HUES48 (cell line): ENCODE results near the gene SCN1A.

ENCODE experiments used
- H3K27ac ChIP-seq: one replicate; pipeline ENCODE4 v1.7.0; 2013; ENCODE audit warnings: low read depth, low read length, inconsistent platforms
- H3K27me3 ChIP-seq: 2 replicates; pipeline ENCODE4 v1.6.1; 2013; ENCODE audit warnings: mild to moderate bottlenecking, low read length; ENCODE audit not compliant: control insufficient read depth, insufficient read depth
- H3K36me3 ChIP-seq: 2 replicates; pipeline ENCODE4 v1.6.1; 2013; ENCODE audit warnings: low read length; ENCODE audit not compliant: control insufficient read depth, insufficient read depth
- H3K4me1 ChIP-seq: 2 replicates; pipeline ENCODE4 v1.6.1; 2013; ENCODE audit warnings: mild to moderate bottlenecking, low read length; ENCODE audit not compliant: control insufficient read depth, insufficient read depth
- H3K4me3 ChIP-seq: 2 replicates; pipeline ENCODE4 v1.5.1; 2013; ENCODE audit warnings: mild to moderate bottlenecking, low read depth, low read length
- H3K9ac ChIP-seq: 2 replicates; pipeline ENCODE4 v1.6.1; 2013; ENCODE audit warnings: mild to moderate bottlenecking, low read depth, low read length, moderate library complexity
- H3K9me3 ChIP-seq: 2 replicates; pipeline ENCODE4 v1.6.1; 2013; ENCODE audit warnings: low read length; ENCODE audit not compliant: control insufficient read depth, insufficient read depth

SCN1A gene

GRCh38 chr2:166135152-166135848, 7.5 kb upstream of the SCN1A start:
- no peaks in the 10 kb centered on the region for H3K27me3 ChIP-seq
- no peaks in the 10 kb centered on the region for H3K36me3 ChIP-seq
- H3K9me3 ChIP-seq: no peaks in the 10 kb centered on the region
- no peak overlapping the region for H3K27ac ChIP-seq
- no peak overlapping the region; the same call in 1 of the 2 replicates for H3K9ac ChIP-seq
- no peaks in the 10 kb centered on the region for H3K4me1 ChIP-seq
- H3K4me3 ChIP-seq: no peak overlapping the region

GRCh38 chr2:166134252-166135151, 6.7 kb upstream of the SCN1A start:
- Histone ChIP-seq H3K4me1 (no peaks in the 10 kb centered on the region), H3K9ac (no peak overlapping the region), H3K9me3 (no peaks in the 10 kb centered on the region), H3K36me3 (no peaks in the 10 kb centered on the region), H3K27ac (no peak overlapping the region), H3K27me3 (no peaks in the 10 kb centered on the region), H3K4me3 (no peak overlapping the region)

GRCh38 chr2:166133653-166134052, 5.8 kb upstream of the SCN1A start:
- Histone ChIP-seq H3K4me3 (no peak overlapping the region), H3K27me3 (no peaks in the 10 kb centered on the region), H3K36me3 (no peaks in the 10 kb centered on the region), H3K9me3 (no peaks in the 10 kb centered on the region), H3K4me1 (no peaks in the 10 kb centered on the region), H3K9ac (no peak overlapping the region), H3K27ac (no peak overlapping the region)

- Histone ChIP-seq H3K4me3 (no peak overlapping the region), H3K27me3 (no peaks in the 10 kb centered on the region), H3K36me3 (no peaks in the 10 kb centered on the region), H3K4me1 (peaks cover 22% of the 10 kb centered on the region), H3K9me3 (no peaks in the 10 kb centered on the region), H3K9ac (no peak overlapping the region), H3K27ac (no peak overlapping the region)
Observed at GRCh38 chr2:166128156-166128505, 311 bp upstream of the SCN1A start.

GRCh38 chr2:166126007-166126639, 1.7 kb downstream of the SCN1A start:
- Histone ChIP-seq H3K4me3 (no peak overlapping the region), H3K27me3 (no peaks in the 10 kb centered on the region), H3K36me3 (no peaks in the 10 kb centered on the region), H3K4me1 (peaks cover 22% of the 10 kb centered on the region), H3K9me3 (no peaks in the 10 kb centered on the region), H3K9ac (no peak overlapping the region), H3K27ac (no peak overlapping the region)

- Histone ChIP-seq H3K9ac (no peak overlapping the region), H3K36me3 (no peaks in the 10 kb centered on the region), H3K27me3 (no peaks in the 10 kb centered on the region), H3K27ac (no peak overlapping the region), H3K4me3 (no peak overlapping the region), H3K4me1 (peaks cover 22% of the 10 kb centered on the region), H3K9me3 (no peaks in the 10 kb centered on the region)
Observed at GRCh38 chr2:166125557-166125956, 2.3 kb downstream of the SCN1A start.

GRCh38 chr2:166118180-166118579, 9.6 kb downstream of the SCN1A start:
- H3K27ac ChIP-seq: no peak overlapping the region
- H3K4me3 ChIP-seq: no peak overlapping the region
- H3K36me3 ChIP-seq: no peaks in the 10 kb centered on the region
- H3K9me3 ChIP-seq: no peaks in the 10 kb centered on the region
- no peak overlapping the region for H3K9ac ChIP-seq
- no peaks in the 10 kb centered on the region for H3K27me3 ChIP-seq
- H3K4me1 ChIP-seq: no peaks in the 10 kb centered on the region

- Histone ChIP-seq H3K4me1 (no peaks in the 10 kb centered on the region), H3K9me3 (no peaks in the 10 kb centered on the region), H3K27ac (no peak overlapping the region), H3K27me3 (no peaks in the 10 kb centered on the region), H3K36me3 (no peaks in the 10 kb centered on the region), H3K4me3 (no peak overlapping the region), H3K9ac (no peak overlapping the region)
Observed at GRCh38 chr2:166117491-166117890, 10.3 kb downstream of the SCN1A start.

GRCh38 chr2:166115589-166115988, 12.2 kb downstream of the SCN1A start:
- no peaks in the 10 kb centered on the region for H3K4me1 ChIP-seq
- H3K4me3 ChIP-seq: no peak overlapping the region

GRCh38 chr2:166112193-166112605, 15.6 kb downstream of the SCN1A start:
- H3K4me1 ChIP-seq: no peaks in the 10 kb centered on the region
- no peak overlapping the region for H3K4me3 ChIP-seq
- H3K27ac ChIP-seq: no peak overlapping the region
- H3K36me3 ChIP-seq: no peaks in the 10 kb centered on the region
- no peaks in the 10 kb centered on the region for H3K9me3 ChIP-seq
- no peak overlapping the region for H3K9ac ChIP-seq
- H3K27me3 ChIP-seq: no peaks in the 10 kb centered on the region

More at GRCh38 chr2:166115589-166115988, 12.2 kb downstream of the SCN1A start:
- no peaks in the 10 kb centered on the region for H3K36me3 ChIP-seq
- H3K9ac ChIP-seq: no peak overlapping the region
- no peaks in the 10 kb centered on the region for H3K9me3 ChIP-seq
- no peak overlapping the region for H3K27ac ChIP-seq
- H3K27me3 ChIP-seq: no peaks in the 10 kb centered on the region
